Measurements from ENCODE around the gene CDIP1.

The CDIP1 gene

DNA sequence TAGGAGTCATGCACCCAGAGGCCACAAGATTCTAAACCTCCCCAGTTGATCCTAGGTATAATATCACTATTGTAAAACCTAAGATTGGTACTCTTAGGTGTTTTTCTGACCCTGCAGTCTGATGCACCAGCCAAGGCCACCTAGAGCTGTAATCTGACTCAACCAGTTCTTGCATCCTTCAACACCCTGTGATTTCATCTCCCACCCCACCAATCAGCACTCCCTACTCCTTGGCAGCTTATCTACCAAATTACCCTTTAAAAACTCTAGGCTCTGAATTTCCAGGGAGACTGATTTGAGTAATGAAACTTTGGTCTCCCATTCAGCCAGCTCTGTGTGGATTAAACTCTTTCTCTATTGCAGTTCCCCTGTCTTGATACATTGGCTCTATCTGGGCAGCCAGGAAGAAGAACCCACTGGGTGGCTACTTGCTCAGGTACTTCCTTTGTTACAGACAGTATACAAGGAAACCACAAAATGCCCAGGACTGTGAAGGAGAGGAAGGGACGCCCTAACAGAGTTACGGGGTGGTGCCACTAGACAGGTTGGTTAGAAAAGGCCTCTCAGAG, 1.2 kb upstream of the CDIP1 start:
- FAIRE-seq = no peak
- DNase-seq (ENCODE audit: low spot score) = no peak

DNA sequence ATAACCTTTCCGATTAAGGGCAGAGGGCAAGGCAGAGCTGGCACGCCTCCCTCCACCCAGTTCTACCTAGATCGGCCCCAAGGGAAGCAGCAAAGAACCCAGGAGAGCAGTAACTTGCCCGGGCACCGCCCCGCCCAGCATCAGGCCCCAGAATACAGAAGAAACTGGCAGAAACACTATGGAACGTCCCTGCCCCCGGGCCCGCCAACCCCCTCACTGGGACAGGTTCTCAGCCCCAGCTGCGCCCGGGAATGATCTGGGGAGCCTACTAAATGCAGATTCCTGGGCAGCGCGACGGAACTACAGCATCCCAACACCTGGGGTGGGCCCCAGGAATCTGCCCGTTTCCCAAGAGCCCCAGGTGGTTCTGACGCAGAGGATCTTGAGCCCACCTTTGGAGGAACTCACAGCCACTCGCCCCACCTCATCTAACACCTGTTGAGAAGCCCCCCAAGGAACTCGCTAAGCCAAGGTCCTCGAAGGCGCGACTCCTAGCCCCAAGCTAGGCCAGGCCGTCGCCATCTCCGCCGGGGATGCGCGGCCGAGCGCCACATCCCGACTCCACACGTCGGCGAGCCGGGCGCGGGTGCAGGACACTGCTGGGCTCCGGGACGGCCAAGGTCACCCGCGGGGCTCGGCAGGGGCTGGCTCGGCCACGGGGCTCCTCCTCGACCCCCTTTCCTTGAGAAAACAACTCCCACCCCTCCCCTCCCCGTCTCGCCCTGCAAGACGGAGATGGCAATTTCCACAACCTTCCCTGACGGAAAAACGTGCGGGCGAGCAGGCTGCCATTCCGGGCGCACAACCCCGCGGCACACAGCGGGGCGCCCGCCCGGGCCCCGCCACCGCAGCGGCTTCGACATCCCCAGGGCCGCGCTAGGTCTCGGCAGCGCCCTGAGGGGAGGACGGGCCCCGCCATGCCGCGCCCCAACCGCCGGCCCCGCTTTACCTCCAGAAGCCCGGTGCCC, 913 bp downstream of the CDIP1 start:
- FAIRE-seq (no peak), DNase-seq (ENCODE audit: low spot score) (no peak)

DNA sequence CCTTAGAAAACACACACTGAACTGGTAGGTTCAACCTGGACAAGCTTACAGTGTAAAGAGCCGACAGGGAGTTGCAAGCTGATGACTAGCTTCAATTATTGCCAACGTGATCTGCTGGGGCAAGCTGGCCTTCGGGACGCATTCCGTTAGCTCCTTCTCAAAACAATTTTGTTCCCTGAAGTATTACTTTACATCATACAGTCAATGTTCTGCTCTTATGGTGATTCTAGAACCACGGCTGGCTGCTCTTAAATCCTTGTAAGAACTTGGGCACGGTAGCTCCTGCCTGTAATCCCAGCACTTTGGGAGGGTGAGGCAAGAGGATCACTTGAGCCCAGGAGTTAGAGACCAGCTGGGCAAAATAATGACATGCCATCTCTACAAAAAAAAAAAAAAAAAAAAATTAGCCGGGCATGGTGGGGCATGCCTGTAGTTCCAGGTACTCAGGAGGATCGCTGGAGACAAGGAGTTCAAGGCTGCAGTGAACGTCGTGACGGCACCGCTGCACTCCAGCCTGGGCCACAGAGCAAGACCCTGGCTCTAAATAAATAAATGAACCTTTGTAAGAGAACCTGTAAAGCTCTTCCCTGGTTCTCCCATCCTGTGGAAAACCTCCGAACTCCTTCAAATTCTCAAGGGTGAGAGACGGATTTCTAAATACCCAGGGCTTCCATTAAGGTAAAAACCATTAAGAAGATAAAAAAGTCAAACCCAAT, 2.0 kb downstream of the CDIP1 start:
- DNase-seq (ENCODE audit: low spot score) (no peak), FAIRE-seq (no peak)

DNA sequence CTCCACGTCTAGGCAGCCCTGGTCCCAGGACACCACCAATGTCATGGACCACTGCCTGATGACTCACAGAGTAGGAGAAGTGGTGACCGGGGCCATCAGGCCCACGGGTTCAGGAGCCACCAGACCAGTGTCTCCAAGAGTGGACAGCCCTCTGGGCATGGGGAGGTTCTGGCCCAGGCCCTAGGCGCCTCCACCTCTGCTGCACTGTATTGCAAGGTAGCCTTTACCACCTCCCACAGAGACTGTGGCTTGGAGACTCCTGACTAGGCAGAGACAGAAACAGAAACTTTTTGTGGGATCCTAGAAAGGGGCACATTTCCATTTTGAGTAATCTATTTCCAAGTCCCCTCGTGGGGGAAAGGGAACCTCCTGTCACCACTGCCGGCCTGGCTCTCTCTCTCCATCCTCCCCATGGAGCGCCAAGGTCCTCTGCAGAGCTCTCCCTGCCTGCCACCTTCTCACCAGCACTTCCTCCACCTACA, 2.9 kb downstream of the CDIP1 start:
- DNase-seq (ENCODE audit: low spot score) (no peak), FAIRE-seq (no peak)

DNA sequence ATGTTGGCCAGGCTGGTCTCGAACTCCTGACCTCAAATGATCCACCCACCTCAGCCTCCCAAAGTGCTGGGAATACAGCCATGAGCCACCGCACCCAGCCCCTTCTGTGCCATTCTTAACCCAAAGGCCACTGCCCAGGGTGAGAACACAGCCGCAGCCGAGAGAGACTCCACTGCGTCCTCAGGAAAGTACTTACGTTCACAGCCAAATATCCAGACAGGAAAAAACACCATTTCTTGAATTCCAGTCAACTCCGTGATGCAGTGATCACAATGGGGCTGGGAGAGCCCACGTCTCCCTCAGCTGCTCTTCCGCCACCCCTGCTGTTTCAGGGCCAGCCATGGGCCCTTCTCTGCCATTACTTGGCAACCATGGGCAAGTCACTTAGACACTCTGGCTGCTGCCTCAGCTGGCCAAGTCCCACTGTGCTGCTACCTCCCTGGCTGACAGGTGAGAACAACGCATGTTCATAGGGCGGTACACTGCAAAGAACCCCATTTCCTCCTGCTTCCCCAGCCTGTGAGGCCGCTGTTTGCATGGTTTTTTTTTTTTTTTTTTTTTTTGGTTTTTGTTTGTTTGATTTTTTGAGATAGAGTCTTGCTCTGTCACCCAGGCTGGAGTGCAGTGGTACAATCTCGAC, 4.3 kb downstream of the CDIP1 start:
- no peak for FAIRE-seq

DNA sequence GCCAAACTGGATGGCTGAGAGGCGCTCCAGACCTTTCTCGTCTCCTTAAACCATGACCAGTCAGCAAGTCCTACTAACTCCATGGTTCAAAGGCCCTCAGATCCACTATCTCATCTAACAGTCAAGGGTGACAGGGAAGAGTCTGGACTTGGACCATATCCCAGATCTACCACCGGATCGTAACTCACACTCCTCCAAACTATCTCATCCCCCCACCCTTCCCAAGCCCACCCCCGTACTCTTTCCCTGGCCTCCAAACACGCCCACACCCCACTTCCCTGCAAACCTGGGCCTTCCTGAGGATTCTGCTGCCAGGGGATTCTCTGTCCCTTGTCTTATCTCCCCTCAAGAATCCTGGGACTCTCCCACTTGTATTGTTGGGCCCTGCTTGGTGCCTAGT, 5.1 kb downstream of the CDIP1 start:
- no peak for DNase-seq (ENCODE audit: low spot score)
- no peak for FAIRE-seq

More for the DNA sequence above, 4.3 kb downstream of the CDIP1 start:
- no peak for DNase-seq (ENCODE audit: low spot score)

DNA sequence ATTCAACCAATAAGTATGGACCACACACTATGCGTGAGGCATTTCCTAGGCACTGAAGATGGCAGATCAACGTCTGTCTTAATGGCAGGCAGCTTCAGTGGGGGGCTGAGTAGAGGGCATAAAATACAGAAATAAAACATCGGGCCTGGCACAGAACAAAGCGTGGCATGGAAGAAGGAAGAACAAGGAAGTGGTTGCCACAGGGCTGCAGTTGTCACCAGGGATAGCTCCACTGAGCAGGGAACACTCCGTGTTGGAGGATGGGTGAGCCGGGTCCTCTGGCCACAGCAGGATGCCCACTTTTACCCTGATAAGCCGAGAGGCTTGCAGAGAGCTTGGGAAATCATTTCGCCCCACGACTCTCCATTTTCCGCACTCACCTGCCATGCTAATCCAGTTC, 6.3 kb downstream of the CDIP1 start:
- FAIRE-seq = no peak
- no peak for DNase-seq (ENCODE audit: low spot score)

DNA sequence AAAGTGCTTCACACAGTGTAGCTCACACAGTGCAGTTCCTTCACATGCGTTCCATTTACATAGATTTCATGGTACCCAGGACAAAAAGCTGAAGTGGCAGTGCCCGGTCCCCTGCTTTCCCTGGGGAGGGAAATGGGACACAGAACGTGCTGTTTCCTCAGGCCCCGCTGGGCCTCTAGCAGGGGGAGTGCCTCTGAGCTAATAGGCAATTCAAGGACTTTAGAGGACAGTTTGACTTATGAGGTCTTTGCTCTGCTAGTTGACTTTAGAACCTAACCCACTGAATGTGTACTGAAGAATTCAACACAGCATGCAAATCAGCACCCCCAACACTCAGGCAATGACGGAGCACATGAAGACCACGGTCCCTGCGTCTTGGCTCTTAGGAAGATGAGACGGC, 6.8 kb downstream of the CDIP1 start:
- FAIRE-seq (no peak), DNase-seq (ENCODE audit: low spot score) (no peak)

DNA sequence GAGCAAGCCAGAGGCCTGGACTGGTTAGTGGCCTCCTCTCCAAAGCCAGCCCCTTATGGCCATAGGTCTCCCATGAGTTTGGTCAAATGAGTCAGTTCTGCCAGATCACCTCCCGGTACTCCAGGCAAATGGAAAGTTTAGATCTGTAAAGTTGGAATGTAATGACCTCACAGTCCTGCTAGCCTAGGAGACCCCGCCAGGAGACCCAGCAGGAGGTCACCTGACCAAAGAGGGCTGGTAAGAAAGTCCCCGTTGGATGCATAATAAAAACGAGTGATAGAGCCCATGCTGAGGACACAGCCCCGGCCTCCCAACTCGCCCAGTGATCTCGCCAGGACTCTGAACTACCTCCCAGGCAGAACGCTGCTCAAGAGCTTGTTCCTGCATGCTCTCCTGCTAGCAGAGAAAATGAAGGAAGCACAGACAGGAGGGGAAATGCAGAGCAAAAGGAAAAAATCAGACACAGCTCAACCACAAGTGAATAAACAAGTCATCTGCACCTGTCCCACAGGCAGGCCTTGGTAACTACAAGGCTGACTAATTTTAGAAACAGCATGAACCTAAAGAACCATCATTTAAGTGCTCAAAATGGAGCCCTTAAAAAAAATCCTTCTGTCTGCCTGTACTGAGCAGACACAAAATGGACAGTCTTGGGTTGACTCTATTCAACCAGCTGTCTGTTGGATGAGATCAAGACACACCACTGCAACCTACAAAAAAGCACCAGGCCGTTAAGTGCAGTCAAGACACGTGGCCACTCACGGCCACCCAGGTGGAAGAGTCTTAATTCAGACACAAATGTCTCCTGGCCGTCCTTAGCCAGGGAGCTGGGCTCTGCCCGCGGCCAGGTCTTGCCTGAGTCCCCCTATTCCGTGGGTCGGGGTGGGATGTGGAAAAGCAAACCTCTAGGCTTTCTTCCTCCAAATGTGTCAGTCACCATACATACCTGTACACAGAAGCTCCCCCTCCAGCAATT, 9.2 kb downstream of the CDIP1 start:
- peak; percentile 21 for DNase-seq (ENCODE audit: low spot score)
- FAIRE-seq = no peak

DNA sequence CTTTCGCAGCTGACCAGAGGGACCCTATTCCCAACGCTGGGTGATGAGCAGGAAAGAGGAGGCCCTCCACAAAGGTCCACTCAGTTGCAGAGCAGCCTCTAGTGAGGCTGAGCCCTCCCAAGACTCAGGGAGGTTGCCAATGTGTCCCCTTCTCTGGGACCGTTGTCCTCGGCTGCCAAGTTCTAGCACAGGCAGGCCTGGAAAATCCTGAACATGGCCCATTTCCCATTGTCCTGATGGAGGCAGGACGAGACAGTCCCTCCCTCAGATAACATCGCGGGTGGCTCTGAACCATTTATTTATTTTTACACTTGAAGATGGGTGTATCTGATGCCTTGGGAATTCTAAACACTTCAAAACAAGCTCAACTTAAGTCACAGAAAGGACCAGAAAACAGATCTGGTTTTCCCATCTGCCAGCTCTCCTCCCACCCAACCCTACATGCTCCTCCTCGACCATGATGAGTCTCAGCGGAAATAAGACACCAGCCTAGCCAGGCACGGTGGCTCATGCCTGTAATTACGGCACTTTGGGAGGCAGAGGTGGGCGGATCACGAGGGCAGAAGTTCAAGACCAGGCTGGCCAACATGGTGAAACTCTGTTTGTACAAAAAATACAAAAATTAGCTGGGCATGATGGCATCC, 12.8 kb downstream of the CDIP1 start:
- FAIRE-seq (no peak), DNase-seq (ENCODE audit: low spot score) (no peak)

DNA sequence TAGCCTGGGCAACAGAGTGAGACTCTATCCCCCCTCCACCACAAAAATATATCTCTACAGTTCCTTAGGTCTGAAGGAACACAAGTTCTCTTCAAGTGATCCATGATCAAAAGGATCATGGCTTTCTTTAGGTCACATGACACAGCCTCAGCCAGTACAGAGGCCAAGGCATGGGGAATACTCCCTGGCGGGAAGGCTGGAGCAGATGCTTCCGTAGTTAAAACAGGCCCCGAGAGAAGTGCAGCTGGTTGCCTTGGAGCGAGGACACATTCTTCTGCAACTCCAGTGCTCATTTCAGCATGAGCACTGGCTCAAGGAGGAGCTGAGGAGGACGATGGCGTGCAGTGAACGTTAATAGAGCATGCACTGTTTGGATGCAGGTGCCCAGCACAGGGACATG, 13.5 kb downstream of the CDIP1 start:
- FAIRE-seq (no peak), DNase-seq (ENCODE audit: low spot score) (no peak)

DNA sequence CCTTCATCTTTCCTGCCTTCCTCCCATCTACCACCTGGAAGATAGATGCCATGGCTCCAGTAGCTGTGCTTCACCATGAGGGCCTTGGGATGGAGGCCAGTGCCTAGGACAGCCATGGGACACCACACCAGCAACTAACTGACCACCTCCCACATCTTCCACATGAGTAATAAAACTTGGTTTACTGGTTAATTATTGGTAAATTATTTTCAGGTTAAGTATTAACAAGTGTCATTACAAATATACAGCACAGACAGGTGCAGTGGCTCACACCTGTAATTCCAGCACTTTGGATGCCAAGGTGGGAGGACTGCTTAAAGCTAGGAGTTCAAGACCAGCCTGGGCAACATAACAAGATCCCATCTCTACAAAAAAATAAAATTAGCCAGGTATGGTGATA, 14.0 kb downstream of the CDIP1 start:
- FAIRE-seq = no peak
- no peak for DNase-seq (ENCODE audit: low spot score)

DNA sequence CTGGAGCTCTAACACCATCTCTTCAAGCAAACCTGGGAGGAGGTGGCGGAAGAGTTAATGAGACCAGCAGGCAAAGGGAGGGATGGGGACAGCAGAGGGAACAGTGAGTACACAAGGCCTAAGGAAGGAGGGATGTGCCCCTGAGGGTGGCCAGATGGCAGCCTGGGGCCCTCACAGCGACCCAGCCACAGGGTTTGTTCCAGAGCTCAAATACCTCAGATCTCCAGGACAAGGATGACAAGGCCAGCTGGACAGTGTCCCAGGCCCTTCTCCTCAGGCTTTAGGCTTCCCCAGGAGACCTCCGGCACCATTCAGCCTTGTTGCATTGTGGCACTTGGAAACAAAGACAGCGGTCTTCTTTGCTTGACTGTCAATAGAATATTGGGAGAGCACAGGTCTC, 14.9 kb downstream of the CDIP1 start:
- FAIRE-seq = no peak
- no peak for DNase-seq (ENCODE audit: low spot score)

DNA sequence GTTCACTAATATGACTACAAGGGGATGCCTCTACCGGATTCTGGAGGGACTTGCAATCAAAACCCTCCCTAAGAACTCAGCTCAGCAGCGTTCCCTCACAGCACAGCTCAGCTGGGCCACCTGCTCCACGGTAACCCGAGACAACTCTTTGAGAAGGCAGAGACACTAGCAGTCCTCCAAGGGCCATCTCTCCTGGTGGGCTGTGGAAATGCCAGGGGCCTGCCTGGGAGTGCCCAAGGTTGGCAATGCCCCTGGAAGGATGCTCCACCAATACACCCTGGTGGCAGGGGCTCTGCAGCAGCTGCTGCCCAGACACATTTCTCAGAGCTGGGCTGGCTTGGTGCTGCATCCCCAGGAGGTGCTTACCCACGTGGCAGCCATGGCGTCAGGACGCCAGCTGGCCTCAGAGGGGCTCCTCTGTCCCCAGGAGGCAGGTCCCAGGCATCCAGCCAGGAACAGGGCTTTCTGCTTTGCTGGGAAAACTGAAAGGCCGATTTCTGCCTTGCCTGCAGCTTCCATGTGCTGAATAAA, 16.5 kb downstream of the CDIP1 start:
- FAIRE-seq (no peak), DNase-seq (ENCODE audit: low spot score) (no peak)

DNA sequence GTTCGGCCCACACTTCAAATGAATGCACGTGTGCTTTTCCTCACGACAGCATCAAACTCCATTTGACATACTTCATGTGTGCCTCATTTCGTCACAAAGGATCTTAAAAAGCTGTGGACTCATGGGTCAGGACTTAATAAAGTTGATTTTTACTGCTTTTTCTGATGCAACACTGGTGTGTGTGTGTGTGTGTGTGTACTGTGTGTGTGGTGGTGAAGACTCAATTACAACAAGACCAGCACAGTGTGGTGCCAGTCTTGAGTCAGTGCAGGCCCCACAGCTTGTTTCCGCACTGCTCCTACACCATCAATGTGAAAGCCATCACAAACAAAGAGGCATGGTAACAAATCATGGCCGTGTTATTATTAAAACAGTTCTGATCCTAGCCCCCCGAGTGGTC, 17.7 kb downstream of the CDIP1 start:
- no peak for DNase-seq (ENCODE audit: low spot score)
- FAIRE-seq = no peak

DNA sequence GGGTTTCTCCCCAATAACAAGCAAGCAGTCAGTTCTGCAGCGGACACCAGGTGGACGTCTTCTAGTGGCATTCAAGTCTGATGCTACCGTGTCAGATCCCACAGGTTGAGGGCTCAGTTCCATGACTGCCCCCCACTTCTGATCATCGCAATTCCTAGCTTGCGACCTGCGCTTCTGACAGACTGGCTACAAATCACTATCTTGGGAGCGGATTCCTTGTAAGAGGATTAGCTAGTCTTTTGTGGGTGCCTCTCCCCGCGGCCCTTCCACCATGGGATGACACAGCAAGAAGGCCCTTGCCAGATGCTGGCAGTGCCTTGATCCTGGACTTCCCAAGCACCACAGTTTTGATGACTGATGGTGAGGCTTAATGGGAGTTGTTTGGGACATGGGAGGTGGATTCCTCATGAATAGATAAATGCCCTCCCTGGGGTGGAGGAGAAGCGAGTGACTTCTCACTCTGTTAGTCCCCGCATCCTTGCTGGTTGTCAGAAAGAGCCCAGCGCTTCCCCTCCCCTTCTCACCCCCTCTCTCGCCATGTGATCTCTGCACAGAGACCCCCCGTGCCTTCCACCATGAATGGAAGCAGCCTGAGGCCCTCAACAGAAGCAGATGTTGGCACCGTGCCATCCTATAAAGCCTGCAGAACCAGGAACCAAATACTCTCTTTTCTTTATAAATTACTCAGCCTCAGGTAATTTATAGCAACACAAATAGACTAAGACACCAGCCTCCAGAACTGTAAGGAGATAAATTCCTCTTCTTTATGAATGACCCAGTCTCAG, 19.1 kb downstream of the CDIP1 start:
- FAIRE-seq (no peak), DNase-seq (ENCODE audit: low spot score) (no peak)

DNA sequence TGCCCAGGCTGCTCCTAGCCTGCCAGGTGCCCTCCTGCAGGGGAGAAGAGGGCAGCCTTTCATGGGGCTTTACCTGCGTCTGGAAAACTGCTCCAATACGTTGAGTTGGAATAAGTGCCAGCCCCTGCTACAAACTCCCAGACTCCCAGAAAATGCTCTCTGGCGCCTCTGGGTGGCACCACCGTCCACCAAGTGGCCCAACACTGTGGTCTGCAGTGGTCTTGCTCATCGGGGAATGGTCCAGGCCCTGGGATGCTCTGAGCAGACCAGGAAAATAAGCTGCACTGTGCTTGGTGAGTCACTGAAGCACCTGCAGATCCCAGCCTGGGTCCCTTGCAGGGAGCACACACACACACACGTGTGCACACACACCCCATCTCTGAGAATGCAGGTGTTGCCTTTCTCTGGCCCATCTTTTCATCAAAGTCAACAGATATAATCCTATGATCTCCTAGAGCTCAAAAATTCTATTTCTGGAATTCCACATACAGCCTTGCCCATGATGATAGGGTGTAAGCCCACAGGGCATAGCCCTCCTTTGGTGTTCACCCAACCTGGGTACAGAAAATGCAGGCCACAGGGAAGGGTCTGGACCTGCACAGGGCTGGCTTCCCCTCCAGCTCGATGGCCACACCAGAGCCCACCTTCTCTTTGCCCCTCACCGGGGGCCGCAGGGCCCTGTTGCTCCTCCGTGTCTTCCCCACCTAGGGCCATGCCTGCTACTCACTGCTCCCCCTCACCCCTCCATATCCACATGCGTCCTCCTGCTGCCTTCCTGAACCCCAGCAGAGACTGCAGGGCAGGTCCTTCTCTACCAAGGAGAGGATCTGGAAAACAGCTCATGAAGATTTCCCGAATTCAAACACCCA, 20.5 kb downstream of the CDIP1 start:
- FAIRE-seq (no peak), DNase-seq (ENCODE audit: low spot score) (peak; percentile 44)

Measured in urothelium cell line (cell line).